ENCODE data around the gene RFXANK. TPM values are rescaled to one million over a fixed set of nuclear protein-coding genes. Genes with fewer than 3 reads are reported as not detected.

Gene RFXANK
- polyA plus RNA-seq, 1 donor from 2014 or later: 40.0 TPM

GRCh38 chr19:19170873-19171672 lies 21.0 kb upstream of the RFXANK start:
- Histone ChIP-seq H3K27me3 (ENCODE audit: insufficient read depth, low read depth, low read length) (peaks cover 14% of the 10 kb centered on the region), H3F3A (ENCODE audit: insufficient read depth, low read length, poor library complexity, severe bottlenecking) (no peaks in the 10 kb centered on the region), H3K9me3 (ENCODE audit: low read length) (no peaks in the 10 kb centered on the region), H3K9me2 (ENCODE audit: insufficient read depth, low read length) (no peaks in the 10 kb centered on the region), H3K9ac (ENCODE audit: low read length) (no peak overlapping the region), H4K20me1 (ENCODE audit: insufficient read depth) (no peaks in the 10 kb centered on the region), H3K27ac (ENCODE audit: low read length) (no peak overlapping the region), H3K4me2 (ENCODE audit: low read length) (no peak overlapping the region), H3K4me3 (ENCODE audit: low read length) (no peak overlapping the region), H3K79me2 (replicated peaks; ENCODE audit: insufficient read depth, low read length) (no peaks in the 10 kb centered on the region), H2AFZ (ENCODE audit: low read depth, low read length) (no peak overlapping the region), H3K36me3 (ENCODE audit: insufficient read depth, low read length) (no peaks in the 10 kb centered on the region)
- no peak for TF ChIP-seq EP300 (conservative IDR thresholded peaks at IDR 0.05; ENCODE audit: poor library complexity, severe bottlenecking)
- no peak for TF ChIP-seq REST (IDR thresholded peaks at IDR 0.05; ENCODE audit: borderline replicate concordance)
- TF ChIP-seq CTCF (IDR thresholded peaks at IDR 0.05; ENCODE audit: poor library complexity, severe bottlenecking): no peak
- no peak for TF ChIP-seq POLR2AphosphoS5 (IDR thresholded peaks at IDR 0.05)
- TF ChIP-seq TAF1 (IDR thresholded peaks at IDR 0.05; ENCODE audit: low read depth): no peak
- no peak for TF ChIP-seq SMC3 (conservative IDR thresholded peaks at IDR 0.05; ENCODE audit: poor library complexity)
- TF ChIP-seq MXI1 (conservative IDR thresholded peaks at IDR 0.05; ENCODE audit: poor library complexity, severe bottlenecking): no peak
- TF ChIP-seq RAD21 (conservative IDR thresholded peaks at IDR 0.05): no peak
- TF ChIP-seq EZH2 (IDR thresholded peaks at IDR 0.05; ENCODE audit: borderline replicate concordance, insufficient read depth, low read length, poor library complexity, severe bottlenecking): no peak

GRCh38 chr19:19171821-19172532 lies 20.1 kb upstream of the RFXANK start:
- no peak for TF ChIP-seq SMC3 (conservative IDR thresholded peaks at IDR 0.05; ENCODE audit: poor library complexity)
- no peak for TF ChIP-seq CTCF (IDR thresholded peaks at IDR 0.05; ENCODE audit: poor library complexity, severe bottlenecking)
- no peak for TF ChIP-seq MXI1 (conservative IDR thresholded peaks at IDR 0.05; ENCODE audit: poor library complexity, severe bottlenecking)
- no peak for TF ChIP-seq RAD21 (conservative IDR thresholded peaks at IDR 0.05)
- TF ChIP-seq TAF1 (IDR thresholded peaks at IDR 0.05; ENCODE audit: low read depth): no peak
- TF ChIP-seq EZH2 (IDR thresholded peaks at IDR 0.05; ENCODE audit: borderline replicate concordance, insufficient read depth, low read length, poor library complexity, severe bottlenecking): no peak
- no peak for TF ChIP-seq EP300 (conservative IDR thresholded peaks at IDR 0.05; ENCODE audit: poor library complexity, severe bottlenecking)
- no peak for TF ChIP-seq REST (IDR thresholded peaks at IDR 0.05; ENCODE audit: borderline replicate concordance)
- Histone ChIP-seq H3K27me3 (ENCODE audit: insufficient read depth, low read depth, low read length) (peaks cover 14% of the 10 kb centered on the region), H3K36me3 (ENCODE audit: insufficient read depth, low read length) (no peaks in the 10 kb centered on the region), H3K9me3 (ENCODE audit: low read length) (no peaks in the 10 kb centered on the region), H4K20me1 (ENCODE audit: insufficient read depth) (no peaks in the 10 kb centered on the region), H3K79me2 (replicated peaks; ENCODE audit: insufficient read depth, low read length) (no peaks in the 10 kb centered on the region), H3K4me3 (ENCODE audit: low read length) (no peak overlapping the region), H3K27ac (ENCODE audit: low read length) (no peak overlapping the region), H3K4me2 (ENCODE audit: low read length) (no peak overlapping the region), H3K9me2 (ENCODE audit: insufficient read depth, low read length) (no peaks in the 10 kb centered on the region), H2AFZ (ENCODE audit: low read depth, low read length) (no peak overlapping the region), H3F3A (ENCODE audit: insufficient read depth, low read length, poor library complexity, severe bottlenecking) (no peaks in the 10 kb centered on the region), H3K9ac (ENCODE audit: low read length) (no peak overlapping the region)
